ENCODE measurements around the gene RHOC.

DNA sequence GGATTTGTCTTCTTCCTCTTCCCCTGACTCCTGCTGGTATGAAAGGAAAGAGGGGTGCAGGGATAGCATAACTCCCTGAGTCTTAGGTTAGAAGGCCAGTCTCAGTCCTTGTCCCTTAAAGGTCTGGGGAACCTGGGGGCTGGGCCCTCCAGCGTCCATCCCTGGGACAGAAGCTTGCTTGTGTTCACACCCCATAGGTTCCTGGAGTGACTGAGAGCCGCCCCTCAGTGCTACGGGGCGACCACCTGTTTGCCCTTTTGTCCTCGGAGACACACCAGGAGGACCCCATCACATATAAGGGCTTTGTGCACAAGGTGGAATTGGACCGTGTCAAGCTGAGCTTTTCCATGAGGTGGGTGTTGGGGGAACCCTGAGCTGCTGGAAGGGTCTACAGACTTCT lies 13.1 kb downstream of the RHOC start:
- TF ChIP-seq, protein P1, sequence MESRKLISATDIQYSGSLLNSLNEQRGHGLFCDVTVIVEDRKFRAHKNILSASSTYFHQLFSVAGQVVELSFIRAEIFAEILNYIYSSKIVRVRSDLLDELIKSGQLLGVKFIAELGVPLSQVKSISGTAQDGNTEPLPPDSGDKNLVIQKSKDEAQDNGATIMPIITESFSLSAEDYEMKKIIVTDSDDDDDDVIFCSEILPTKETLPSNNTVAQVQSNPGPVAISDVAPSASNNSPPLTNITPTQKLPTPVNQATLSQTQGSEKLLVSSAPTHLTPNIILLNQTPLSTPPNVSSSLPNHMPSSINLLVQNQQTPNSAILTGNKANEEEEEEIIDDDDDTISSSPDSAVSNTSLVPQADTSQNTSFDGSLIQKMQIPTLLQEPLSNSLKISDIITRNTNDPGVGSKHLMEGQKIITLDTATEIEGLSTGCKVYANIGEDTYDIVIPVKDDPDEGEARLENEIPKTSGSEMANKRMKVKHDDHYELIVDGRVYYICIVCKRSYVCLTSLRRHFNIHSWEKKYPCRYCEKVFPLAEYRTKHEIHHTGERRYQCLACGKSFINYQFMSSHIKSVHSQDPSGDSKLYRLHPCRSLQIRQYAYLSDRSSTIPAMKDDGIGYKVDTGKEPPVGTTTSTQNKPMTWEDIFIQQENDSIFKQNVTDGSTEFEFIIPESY (IDR thresholded peaks at IDR 0.05; ENCODE audit: borderline replicate concordance, low read depth) = no peak
- no peak for TF ChIP-seq SIN3A (IDR thresholded peaks at IDR 0.05; ENCODE audit: borderline replicate concordance, low read depth, low read length)

All from SK-N-SH (cell line).